ENCODE measurements around the gene COPA. TPM values are rescaled to one million over a fixed set of nuclear protein-coding genes. Genes with fewer than 3 reads are reported as not detected.

COPA gene
- 74.9 to 101 TPM (median 78.0 TPM) in 5 replicates for total RNA-seq (2022; extraction: Qiagen RNA extraction)

GRCh38 chr1:160342953-160343869, at the start of gene COPA, which contains the start of gene NCSTN:
Gene COPA, minus strand, starts transcription at chr1:160343250. Its CDS starts 80 bp downstream, at chr1:160343170.
Gene NCSTN, plus strand, starts transcription at chr1:160343383. Its CDS starts 14 bp downstream, at chr1:160343397.

DNA sequence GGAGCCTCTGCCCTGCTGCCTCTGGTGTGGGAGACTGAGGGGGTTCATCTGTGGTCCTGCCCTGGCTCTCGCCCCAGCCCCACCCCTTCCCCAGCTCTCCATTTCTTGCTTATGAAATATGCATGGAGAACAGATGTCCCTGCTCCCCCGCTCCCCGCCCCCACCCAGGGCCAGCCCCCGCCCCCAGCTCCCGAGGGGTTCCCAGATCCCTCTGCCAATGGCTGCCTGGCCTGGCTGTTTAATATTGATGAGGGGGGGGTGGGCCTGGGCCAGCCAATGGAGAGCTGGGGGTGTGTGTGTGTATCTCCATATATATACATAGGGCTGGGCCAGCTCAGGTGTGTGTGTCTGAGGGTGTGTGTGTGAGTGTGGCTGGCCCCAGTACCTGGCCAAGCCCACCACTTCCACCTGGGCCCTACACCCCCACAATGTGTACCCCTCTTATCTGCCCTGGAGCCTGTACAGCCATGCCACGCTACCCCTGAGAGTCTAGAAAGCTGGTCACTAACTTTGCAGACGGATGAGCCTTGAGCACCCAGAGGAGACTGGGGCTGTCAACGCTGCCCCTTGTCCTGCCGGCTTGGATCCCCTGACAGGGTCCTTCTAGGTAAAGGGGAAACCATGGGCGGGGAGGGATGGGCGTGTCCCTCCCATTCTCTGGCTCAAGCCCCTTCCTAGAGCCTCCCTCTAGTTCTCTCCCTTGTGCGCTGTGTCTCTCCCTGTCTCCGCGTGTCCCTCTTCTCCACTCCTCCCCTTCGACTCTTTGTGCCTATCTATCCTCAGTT, 23.9 kb upstream of the COPA start, which contains the start of gene NHLH1:
NHLH1 (plus strand) TSS at position 341 of the 785 bp plus-strand sequence. CDS start 3,661 bp downstream, outside the sequence.

DNA sequence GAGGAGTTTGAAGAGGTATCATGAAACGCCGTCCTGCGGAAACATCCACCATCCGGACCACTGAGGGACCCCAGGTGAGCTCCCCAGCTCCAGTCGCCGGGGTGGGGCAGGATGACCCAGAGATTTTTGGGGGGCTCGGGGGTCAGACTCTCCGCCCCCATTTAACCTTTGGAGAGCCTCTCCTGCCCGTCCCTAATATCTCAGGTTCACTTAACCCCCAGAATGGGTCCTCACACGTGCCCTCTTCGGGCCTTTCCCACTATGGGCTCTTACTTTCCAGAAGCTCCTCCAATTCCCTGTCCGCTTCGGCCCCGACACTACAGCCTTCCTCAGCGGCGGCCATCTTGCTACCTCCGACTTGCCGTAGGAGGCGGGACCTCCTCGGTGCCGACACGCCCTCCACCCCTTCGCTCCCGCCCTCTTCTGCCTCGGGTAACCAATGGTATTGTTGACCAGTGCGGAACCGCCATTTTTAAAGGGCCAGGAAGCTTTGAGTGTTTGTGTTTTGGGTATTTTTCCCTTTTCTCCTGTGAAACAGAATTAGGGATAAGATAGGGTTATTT, 58.2 kb downstream of the COPA start, which contains the start of gene PEX19:
PEX19 (minus strand) TSS at position 352 of the 563 bp plus-strand sequence; CDS start at position 343, 9 bp downstream.

DNA sequence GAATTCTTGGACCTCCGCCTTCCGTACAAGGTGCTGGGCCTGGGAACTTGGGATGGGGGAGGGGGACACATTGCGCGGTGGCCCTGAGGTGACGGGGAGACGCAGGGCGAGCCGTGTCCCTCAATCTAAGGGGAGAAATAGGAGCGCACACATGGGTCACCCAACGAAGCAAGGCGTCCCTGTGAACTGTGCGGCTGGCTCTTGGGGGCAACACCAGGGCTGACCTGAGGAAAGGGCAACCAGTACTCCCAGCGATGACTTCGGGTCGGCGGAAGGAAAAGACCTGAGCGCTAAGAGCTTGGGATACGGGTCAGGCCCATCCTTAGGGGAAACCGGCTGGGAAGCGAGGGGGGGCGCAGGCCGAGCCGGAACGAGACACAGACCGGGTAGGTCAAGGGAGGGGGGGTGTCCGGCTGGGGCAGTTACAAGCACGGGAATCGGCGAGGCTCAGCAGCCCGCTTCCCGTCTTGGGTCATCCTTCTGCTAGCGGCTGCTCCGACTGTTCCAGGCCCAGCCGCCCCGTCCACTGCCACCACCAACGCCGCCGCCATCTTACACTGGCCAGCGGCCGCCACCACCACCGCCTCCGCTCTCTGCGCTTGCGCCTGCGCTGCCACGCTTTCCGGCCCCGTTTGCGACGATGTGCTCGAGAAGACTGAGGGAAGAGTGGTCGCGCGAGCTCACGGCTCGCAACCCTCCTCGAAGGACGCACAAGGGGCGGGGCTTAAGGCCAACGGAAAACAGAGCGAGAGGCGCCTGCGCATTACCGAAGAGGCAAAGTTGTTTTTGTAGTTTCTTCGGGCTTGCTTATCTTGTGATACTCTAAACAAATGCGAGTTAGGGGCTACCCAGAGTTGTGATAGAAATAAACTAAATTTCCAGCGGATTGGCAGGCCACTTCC, 80.9 kb downstream of the COPA start, which contains the start of gene DCAF8:
DCAF8 (minus strand) TSS at position 657 of the 902 bp plus-strand sequence. CDS start 18,541 bp downstream, outside the sequence.

Other genes with a start within 250 kb of the COPA start
- 6.8 to 10.2 TPM (median 9.4 TPM) in 5 replicates for gene IGSF8, start 244.6 kb downstream of the COPA start, total RNA-seq (2022; extraction: Qiagen RNA extraction)
- 0.08 to 0.19 TPM (median 0.15 TPM) in 5 replicates for gene ATP1A2, start 227.5 kb downstream of the COPA start, total RNA-seq (2022; extraction: Qiagen RNA extraction)
- gene ATP1A4, start 191.6 kb downstream of the COPA start, total RNA-seq (2022; extraction: Qiagen RNA extraction), result 0.07 TPM in 1 of 5 replicates, not detected in the others
- gene CASQ1, start 152.7 kb downstream of the COPA start, total RNA-seq (2022; extraction: Qiagen RNA extraction), result 0.03 to 0.10 TPM in 2 of 5 replicates, not detected in the others
- 176 to 201 TPM (median 182 TPM) in 5 replicates for gene PEA15, start 137.9 kb downstream of the COPA start, total RNA-seq (2022; extraction: Qiagen RNA extraction)
- 42.0 to 49.2 TPM (median 46.5 TPM) in 5 replicates for gene DCAF8, start 80.7 kb downstream of the COPA start, total RNA-seq (2022; extraction: Qiagen RNA extraction)
- 19.2 to 25.9 TPM (median 23.1 TPM) in 5 replicates for gene PEX19, start 58.1 kb downstream of the COPA start, total RNA-seq (2022; extraction: Qiagen RNA extraction)
- 39.1 to 48.5 TPM (median 45.8 TPM) in 5 replicates for gene NCSTN, start 133 bp upstream of the COPA start, total RNA-seq (2022; extraction: Qiagen RNA extraction)
- 0.32 to 0.71 TPM (median 0.40 TPM) in 5 replicates for gene NHLH1, start 23.8 kb upstream of the COPA start, total RNA-seq (2022; extraction: Qiagen RNA extraction)
- gene VANGL2, start 57.3 kb upstream of the COPA start, total RNA-seq (2022; extraction: Qiagen RNA extraction), result 0.46 to 0.98 TPM (median 0.71 TPM) in 5 replicates
- gene SLAMF6, start 180.0 kb upstream of the COPA start, total RNA-seq (2022; extraction: Qiagen RNA extraction), result not detected in 5 replicates
- gene CD84, start 236.2 kb upstream of the COPA start, total RNA-seq (2022; extraction: Qiagen RNA extraction), result not detected in 5 replicates

Data from A549 treated with AZD2906 at 1 μM for 4 hours (cell line).